ENCODE results near the gene LRMDA. TPM values are rescaled to one million over a fixed set of nuclear protein-coding genes. Genes with fewer than 3 reads are reported as not detected.

LRMDA gene
- total RNA-seq, 2 experiments from 2014 or later = not detected

GRCh38 chr10:76514869-76515268 lies 1083.4 kb downstream of the LRMDA start:
- Histone ChIP-seq H3K27ac (ENCODE audit: low read depth in 1 of 2, low read length in 2 of 2) (no peak overlapping the region), H3K36me3 (ENCODE audit: insufficient read depth, low read length) (no peaks in the 10 kb centered on the region), H3K27me3 (ENCODE audit: control insufficient read depth in 1 of 2, insufficient read depth in 2 of 2, low read length in 2 of 2) (no peaks in the 10 kb centered on the region), H3K9me3 (ENCODE audit: control insufficient read depth in 1 of 2, insufficient read depth in 1 of 2, low read length in 2 of 2) (peaks cover 0 to 4% of the 10 kb centered on the region in 2 experiments), H3K4me3 (ENCODE audit: low read length) (no peak overlapping the region), H3K4me1 (ENCODE audit: insufficient read depth, low read length) (no peaks in the 10 kb centered on the region)
- H3K36me3 Mint-ChIP-seq (ENCODE audit: low read depth) = no peaks in the 10 kb centered on the region
- H3K27me3 Mint-ChIP-seq = no peaks in the 10 kb centered on the region
- no peak overlapping the region for H3K27ac Mint-ChIP-seq
- H3K4me3 Mint-ChIP-seq = no peak overlapping the region
- no peak for ATAC-seq (ENCODE audit: poor library complexity)
- CTCF ChIA-PET = no interaction called here
- no peak for DNase-seq
- POLR2A ChIA-PET = no interaction called here
- H3K4me1 Mint-ChIP-seq (ENCODE audit: low read depth) = no peaks in the 10 kb centered on the region
- H3K9me3 Mint-ChIP-seq = no peaks in the 10 kb centered on the region
- no peak for TF ChIP-seq CTCF (IDR thresholded peaks at IDR 0.05)
- intact Hi-C loops (cut with DNase I, micrococcal nuclease) = no loop called here

- H3K27ac Mint-ChIP-seq = no peak overlapping the region
- H3K27ac ChIP-seq (ENCODE audit: low read depth in 1 of 2, low read length in 2 of 2) = no peak overlapping the region
- H3K36me3 ChIP-seq (ENCODE audit: insufficient read depth, low read length) = no peaks in the 10 kb centered on the region
- H3K4me1 ChIP-seq (ENCODE audit: insufficient read depth, low read length) = no peaks in the 10 kb centered on the region
- H3K36me3 Mint-ChIP-seq (ENCODE audit: low read depth) = no peaks in the 10 kb centered on the region
- no peak for TF ChIP-seq CTCF (IDR thresholded peaks at IDR 0.05)
- no peak overlapping the region for H3K4me3 Mint-ChIP-seq
- H3K4me1 Mint-ChIP-seq (ENCODE audit: low read depth) = no peaks in the 10 kb centered on the region
- H3K27me3 Mint-ChIP-seq = no peaks in the 10 kb centered on the region
- CTCF ChIA-PET = no interaction called here
- ATAC-seq (ENCODE audit: poor library complexity) = no peak
- intact Hi-C loops (cut with DNase I, micrococcal nuclease) = no loop called here
- H3K9me3 ChIP-seq (ENCODE audit: control insufficient read depth in 1 of 2, insufficient read depth in 1 of 2, low read length in 2 of 2) = peaks cover 0 to 4% of the 10 kb centered on the region in 2 experiments
- H3K27me3 ChIP-seq (ENCODE audit: control insufficient read depth in 1 of 2, insufficient read depth in 2 of 2, low read length in 2 of 2) = no peaks in the 10 kb centered on the region
- POLR2A ChIA-PET = no interaction called here
- DNase-seq = no peak
- no peak overlapping the region for H3K4me3 ChIP-seq (ENCODE audit: low read length)
- peaks cover 2% of the 10 kb centered on the region for H3K9me3 Mint-ChIP-seq
Measured at GRCh38 chr10:76522547-76522946, 1091.1 kb downstream of the LRMDA start.

GRCh38 chr10:76523246-76523645 lies 1091.8 kb downstream of the LRMDA start:
- H3K4me3 ChIP-seq (ENCODE audit: low read length) = no peak overlapping the region
- no peaks in the 10 kb centered on the region for H3K4me1 ChIP-seq (ENCODE audit: insufficient read depth, low read length)
- H3K4me3 Mint-ChIP-seq = no peak overlapping the region
- peaks cover 0 to 4% of the 10 kb centered on the region in 2 experiments for H3K9me3 ChIP-seq (ENCODE audit: control insufficient read depth in 1 of 2, insufficient read depth in 1 of 2, low read length in 2 of 2)
- H3K9me3 Mint-ChIP-seq = peaks cover 2% of the 10 kb centered on the region
- no peaks in the 10 kb centered on the region for H3K36me3 Mint-ChIP-seq (ENCODE audit: low read depth)
- ATAC-seq (ENCODE audit: poor library complexity) (no peak), DNase-seq (no peak)
- no peak overlapping the region for H3K27ac Mint-ChIP-seq
- no peaks in the 10 kb centered on the region for H3K4me1 Mint-ChIP-seq (ENCODE audit: low read depth)
- H3K27me3 ChIP-seq (ENCODE audit: control insufficient read depth in 1 of 2, insufficient read depth in 2 of 2, low read length in 2 of 2) = no peaks in the 10 kb centered on the region
- TF ChIP-seq CTCF (IDR thresholded peaks at IDR 0.05) = no peak
- ChIA-PET POLR2A (no interaction called here), CTCF (no interaction called here)
- H3K27me3 Mint-ChIP-seq = no peaks in the 10 kb centered on the region
- no peaks in the 10 kb centered on the region for H3K36me3 ChIP-seq (ENCODE audit: insufficient read depth, low read length)
- intact Hi-C loops (cut with DNase I, micrococcal nuclease) = no loop called here
- H3K27ac ChIP-seq (ENCODE audit: low read depth in 1 of 2, low read length in 2 of 2) = no peak overlapping the region
